ENCODE results near the gene GMCL2. TPM values are rescaled to one million over a fixed set of nuclear protein-coding genes. Genes with fewer than 3 reads are reported as not detected.

GMCL2 gene
- total RNA-seq, 1 experiment from 2014 or later = not detected

- 0 out of 2 replicates have a peak overlapping the region, but pooled peaks have one; percentile 78 for H3K27ac Mint-ChIP-seq
These were observed 18.0 kb upstream of the GMCL2 start for GRCh38 chr5:178204935-178205748.

More at GRCh38 chr5:178204935-178205748, 18.0 kb upstream of the GMCL2 start:
- ChIA-PET POLR2A (interaction anchor here (0.9 to 1.5 kb wide), 15 partner anchors 9 to 627 kb away, joined by 3 to 67 read pairs (median 5); partner anchors contain the start of gene NHP2), CTCF (interaction anchor here (0.7 to 1.6 kb wide), 6 partner anchors 25 to 129 kb away, joined by 3 to 13 read pairs (median 7); partner anchors contain the start of gene NHP2)
- peaks cover 10% of the 10 kb centered on the region for H3K27me3 Mint-ChIP-seq (ENCODE audit: low read depth)
- peak overlapping the region; percentile 96 for H3K4me3 Mint-ChIP-seq
- H3K4me1 Mint-ChIP-seq = peaks cover 26% of the 10 kb centered on the region
- 0 out of 2 replicates have a peak, but pooled peaks have one; percentile 44 for TF ChIP-seq TP53 (CRISPR knock-in tag; IDR thresholded peaks at IDR 0.05)
- TF ChIP-seq, protein P1, sequence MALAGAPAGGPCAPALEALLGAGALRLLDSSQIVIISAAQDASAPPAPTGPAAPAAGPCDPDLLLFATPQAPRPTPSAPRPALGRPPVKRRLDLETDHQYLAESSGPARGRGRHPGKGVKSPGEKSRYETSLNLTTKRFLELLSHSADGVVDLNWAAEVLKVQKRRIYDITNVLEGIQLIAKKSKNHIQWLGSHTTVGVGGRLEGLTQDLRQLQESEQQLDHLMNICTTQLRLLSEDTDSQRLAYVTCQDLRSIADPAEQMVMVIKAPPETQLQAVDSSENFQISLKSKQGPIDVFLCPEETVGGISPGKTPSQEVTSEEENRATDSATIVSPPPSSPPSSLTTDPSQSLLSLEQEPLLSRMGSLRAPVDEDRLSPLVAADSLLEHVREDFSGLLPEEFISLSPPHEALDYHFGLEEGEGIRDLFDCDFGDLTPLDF (CRISPR knock-in tag; IDR thresholded peaks at IDR 0.05) = no peak
- peak; percentile 19; the same call in 1 of the 2 replicates for TF ChIP-seq RORB (CRISPR knock-in tag; IDR thresholded peaks at IDR 0.05)
- TF ChIP-seq ARID4B (CRISPR knock-in tag; IDR thresholded peaks at IDR 0.05; ENCODE audit: borderline replicate concordance) = 0 out of 2 replicates have a peak, but pooled peaks have one; percentile 16
- no peak for TF ChIP-seq ZNF219 (CRISPR knock-in tag; IDR thresholded peaks at IDR 0.05; ENCODE audit: borderline replicate concordance)
- TF ChIP-seq, protein P2, sequence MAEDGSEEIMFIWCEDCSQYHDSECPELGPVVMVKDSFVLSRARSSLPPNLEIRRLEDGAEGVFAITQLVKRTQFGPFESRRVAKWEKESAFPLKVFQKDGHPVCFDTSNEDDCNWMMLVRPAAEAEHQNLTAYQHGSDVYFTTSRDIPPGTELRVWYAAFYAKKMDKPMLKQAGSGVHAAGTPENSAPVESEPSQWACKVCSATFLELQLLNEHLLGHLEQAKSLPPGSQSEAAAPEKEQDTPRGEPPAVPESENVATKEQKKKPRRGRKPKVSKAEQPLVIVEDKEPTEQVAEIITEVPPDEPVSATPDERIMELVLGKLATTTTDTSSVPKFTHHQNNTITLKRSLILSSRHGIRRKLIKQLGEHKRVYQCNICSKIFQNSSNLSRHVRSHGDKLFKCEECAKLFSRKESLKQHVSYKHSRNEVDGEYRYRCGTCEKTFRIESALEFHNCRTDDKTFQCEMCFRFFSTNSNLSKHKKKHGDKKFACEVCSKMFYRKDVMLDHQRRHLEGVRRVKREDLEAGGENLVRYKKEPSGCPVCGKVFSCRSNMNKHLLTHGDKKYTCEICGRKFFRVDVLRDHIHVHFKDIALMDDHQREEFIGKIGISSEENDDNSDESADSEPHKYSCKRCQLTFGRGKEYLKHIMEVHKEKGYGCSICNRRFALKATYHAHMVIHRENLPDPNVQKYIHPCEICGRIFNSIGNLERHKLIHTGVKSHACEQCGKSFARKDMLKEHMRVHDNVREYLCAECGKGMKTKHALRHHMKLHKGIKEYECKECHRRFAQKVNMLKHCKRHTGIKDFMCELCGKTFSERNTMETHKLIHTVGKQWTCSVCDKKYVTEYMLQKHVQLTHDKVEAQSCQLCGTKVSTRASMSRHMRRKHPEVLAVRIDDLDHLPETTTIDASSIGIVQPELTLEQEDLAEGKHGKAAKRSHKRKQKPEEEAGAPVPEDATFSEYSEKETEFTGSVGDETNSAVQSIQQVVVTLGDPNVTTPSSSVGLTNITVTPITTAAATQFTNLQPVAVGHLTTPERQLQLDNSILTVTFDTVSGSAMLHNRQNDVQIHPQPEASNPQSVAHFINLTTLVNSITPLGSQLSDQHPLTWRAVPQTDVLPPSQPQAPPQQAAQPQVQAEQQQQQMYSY (CRISPR knock-in tag; IDR thresholded peaks at IDR 0.05) = no peak
- no peak for TF ChIP-seq MYBL2 (CRISPR knock-in tag; IDR thresholded peaks at IDR 0.05)
- peak; percentile 65 for DNase-seq (ENCODE audit: low spot score)
- peak; percentile 28 for ATAC-seq
- H3K36me3 Mint-ChIP-seq = peaks cover 51% of the 10 kb centered on the region
- H3K9me3 Mint-ChIP-seq = no peaks in the 10 kb centered on the region

Data from WTC11 (cell line).